Neural crest cell (in vitro differentiated cells): ENCODE data around the gene B4GALT5. TPM values are rescaled to one million over a fixed set of nuclear protein-coding genes. Genes with fewer than 3 reads are reported as not detected.
A peak's percentile ranks its signal among the peaks of the same experiment; 100 is the strongest.

ENCODE experiments used
- DNase-seq: peaks from one replicate; pipeline ENCODE4 v3.0.0; 2021; ENCODE audit warnings: low read depth, mixed read lengths, low spot score
- H3K27ac Mint-ChIP-seq: one replicate; pipeline ENCODE4 v1.8.0; 2021; ENCODE audit warnings: mild to moderate bottlenecking, mixed read lengths; ENCODE audit not compliant: unreplicated experiment
- H3K27me3 Mint-ChIP-seq: 2 replicates; pipeline ENCODE4 v1.8.0; 2021; ENCODE audit warnings: low read depth, mild to moderate bottlenecking, mixed read lengths
- H3K36me3 Mint-ChIP-seq: 2 replicates; pipeline ENCODE4 v1.8.0; 2021; ENCODE audit warnings: low read depth, mild to moderate bottlenecking, mixed read lengths
- H3K4me1 Mint-ChIP-seq: 2 replicates; pipeline ENCODE4 v1.8.0; 2021; ENCODE audit warnings: mixed read lengths
- H3K4me3 Mint-ChIP-seq: one replicate; pipeline ENCODE4 v1.8.0; 2021; ENCODE audit warnings: mild to moderate bottlenecking, mixed read lengths
- H3K9me3 Mint-ChIP-seq: 2 replicates; pipeline ENCODE4 v1.8.0; 2021; ENCODE audit warnings: mixed read lengths
- CTCF ChIP-seq: fragments of 200-600 bp; sonication (generic); conservative IDR thresholded peaks from 2 replicates; pipeline ENCODE4 v1.5.0; 2021; ENCODE audit warnings: antibody characterized with exemption, mild to moderate bottlenecking
- total RNA-seq: library from RNA; stranded (reverse); gene quantifications from 2 replicates; pipeline ENCODE4 v1.2.1, GENCODE V29; 2021

The B4GALT5 gene
- total RNA-seq, 1 donor from 2014 or later: 49.0 TPM

- Mint-ChIP-seq H3K27me3 (no peaks in the 10 kb centered on the region), H3K27ac (peak overlapping the region; percentile 86), H3K4me3 (no peak overlapping the region), H3K9me3 (no peaks in the 10 kb centered on the region), H3K4me1 (peaks cover 67% of the 10 kb centered on the region), H3K36me3 (no peaks in the 10 kb centered on the region)
- no peak for TF ChIP-seq CTCF
- no peak for DNase-seq
These were observed 11.8 kb downstream of the B4GALT5 start for GRCh38 chr20:49701916-49702315.

- Mint-ChIP-seq H3K4me1 (peaks cover 67% of the 10 kb centered on the region), H3K27ac (peak overlapping the region; percentile 96), H3K36me3 (no peaks in the 10 kb centered on the region), H3K4me3 (no peak overlapping the region), H3K9me3 (no peaks in the 10 kb centered on the region), H3K27me3 (no peaks in the 10 kb centered on the region)
- TF ChIP-seq CTCF: no peak
- no peak for DNase-seq
These were observed 12.4 kb downstream of the B4GALT5 start for GRCh38 chr20:49701241-49701790.

DNA sequence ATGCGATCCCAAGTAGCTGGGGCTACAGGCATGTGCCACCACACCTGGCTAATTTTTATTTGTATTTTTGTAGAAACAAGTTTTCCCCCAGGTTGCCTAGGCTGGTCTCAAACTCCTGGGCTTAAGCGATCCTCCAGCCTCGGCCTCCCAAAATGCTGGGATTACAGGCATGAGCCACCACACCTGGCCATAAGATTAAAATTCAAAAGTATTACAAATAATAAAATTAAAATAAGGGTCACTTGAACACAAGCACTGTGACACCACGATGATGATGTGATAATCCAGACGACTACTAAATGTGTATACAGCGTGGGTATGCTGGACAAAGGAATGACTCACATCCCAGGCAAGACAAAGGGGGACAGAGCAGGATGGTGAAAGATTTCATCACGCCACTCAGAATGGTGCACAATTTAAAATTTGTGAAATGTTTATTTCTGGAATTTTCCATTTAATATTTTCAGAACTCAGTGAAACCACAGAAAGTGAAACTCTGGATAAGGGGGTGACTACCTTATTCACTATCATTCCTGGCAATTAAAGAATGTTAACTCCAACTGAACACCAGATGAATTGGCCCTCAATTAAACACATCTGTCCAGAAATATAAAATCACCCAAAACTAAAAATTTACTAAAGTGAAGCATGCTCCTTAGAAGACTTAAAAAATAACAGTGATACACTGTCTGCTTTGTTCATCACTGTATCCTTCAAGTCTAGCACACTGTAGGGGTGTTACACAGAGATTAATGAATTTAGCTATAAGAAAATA lies 13.1 kb downstream of the B4GALT5 start:
- Mint-ChIP-seq H3K36me3 (no peaks in the 10 kb centered on the region), H3K4me3 (no peak overlapping the region), H3K9me3 (no peaks in the 10 kb centered on the region), H3K27me3 (no peaks in the 10 kb centered on the region), H3K4me1 (peaks cover 69% of the 10 kb centered on the region), H3K27ac (peak overlapping the region; percentile 96)
- no peak for TF ChIP-seq CTCF
- DNase-seq: no peak

GRCh38 chr20:49699200-49699992 lies 14.3 kb downstream of the B4GALT5 start:
- no peak overlapping the region for H3K27ac Mint-ChIP-seq
- no peak for DNase-seq
- H3K4me3 Mint-ChIP-seq: no peak overlapping the region
- TF ChIP-seq CTCF: no peak
- no peaks in the 10 kb centered on the region for H3K9me3 Mint-ChIP-seq
- no peaks in the 10 kb centered on the region for H3K27me3 Mint-ChIP-seq
- peaks cover 63% of the 10 kb centered on the region for H3K4me1 Mint-ChIP-seq
- H3K36me3 Mint-ChIP-seq: no peaks in the 10 kb centered on the region

GRCh38 chr20:49698477-49698876 lies 15.2 kb downstream of the B4GALT5 start:
- TF ChIP-seq CTCF: no peak
- H3K9me3 Mint-ChIP-seq: no peaks in the 10 kb centered on the region
- H3K27ac Mint-ChIP-seq: peak overlapping the region; percentile 85
- no peaks in the 10 kb centered on the region for H3K36me3 Mint-ChIP-seq
- peaks cover 67% of the 10 kb centered on the region for H3K4me1 Mint-ChIP-seq
- no peak overlapping the region for H3K4me3 Mint-ChIP-seq
- H3K27me3 Mint-ChIP-seq: no peaks in the 10 kb centered on the region
- no peak for DNase-seq
